GM19452 (cell line): ENCODE results near the gene GPS1.

Experiments
- ATAC-seq: cut with Tn5 transposase; IDR thresholded peaks from one replicate; pipeline ENCODE4 v1.9.1; 2021; ENCODE audit not compliant: unreplicated experiment

The GPS1 gene

GRCh38 chr17:82014432-82014831 is 37.3 kb upstream of the GPS1 start:
- ATAC-seq = no peak

- ATAC-seq = no peak
These were observed 36.8 kb upstream of the GPS1 start for GRCh38 chr17:82014971-82015310.

- ATAC-seq = no peak
These were observed 36.3 kb upstream of the GPS1 start for GRCh38 chr17:82015311-82015971.

- ATAC-seq = no peak
These were observed 35.4 kb upstream of the GPS1 start for GRCh38 chr17:82016061-82016874.

- ATAC-seq = no peak
These were observed 34.7 kb upstream of the GPS1 start for GRCh38 chr17:82016875-82017459.

- ATAC-seq = no peak
These were observed 34.0 kb upstream of the GPS1 start for GRCh38 chr17:82017612-82018151.

GRCh38 chr17:82018152-82018988 is 33.3 kb upstream of the GPS1 start:
- no peak for ATAC-seq

- ATAC-seq = no peak
These were observed 32.6 kb upstream of the GPS1 start for GRCh38 chr17:82018989-82019689.

- ATAC-seq = no peak
These were observed 31.8 kb upstream of the GPS1 start for GRCh38 chr17:82019690-82020571.

- ATAC-seq = no peak
These were observed 31.1 kb upstream of the GPS1 start for GRCh38 chr17:82020572-82021106.

GRCh38 chr17:82021107-82021899 is 30.4 kb upstream of the GPS1 start:
- ATAC-seq = no peak

- no peak for ATAC-seq
These were observed 29.8 kb upstream of the GPS1 start for GRCh38 chr17:82021900-82022309.

- peak; percentile 22 for ATAC-seq
These were observed 29.3 kb upstream of the GPS1 start, which contains the start of gene CENPX for GRCh38 chr17:82022310-82022980. CENPX (minus strand) TSS chr17:82022878; CDS start chr17:82022861, 17 bp downstream.

GRCh38 chr17:82022981-82023446 is 28.7 kb upstream of the GPS1 start, which contains the start of gene LRRC45:
LRRC45 (plus strand) TSS chr17:82023305; CDS start chr17:82023644, 339 bp downstream.
- peak; percentile 80 for ATAC-seq

- peak; percentile 4 for ATAC-seq
These were observed 28.1 kb upstream of the GPS1 start for GRCh38 chr17:82023447-82024241.

GRCh38 chr17:82024859-82025258 is 26.8 kb upstream of the GPS1 start:
- no peak for ATAC-seq
